ENCODE measurements around the gene IRS1. TPM values are rescaled to one million over a fixed set of nuclear protein-coding genes. Genes with fewer than 3 reads are reported as not detected.
A peak's percentile ranks its signal among the peaks of the same experiment; 100 is the strongest.

IRS1 gene
- total and polyA plus RNA-seq, 4 donors = 3.1 to 36.7 (median 7.9) TPM

- Histone ChIP-seq H3K36me3 (ENCODE audit: control insufficient read depth in 4 of 4, insufficient read depth in 4 of 4, low read length in 4 of 4) (no peaks in the 10 kb centered on the region), H3K9me3 (ENCODE audit: control insufficient read depth in 4 of 4, insufficient read depth in 3 of 4, low read length in 3 of 4) (no peaks in the 10 kb centered on the region), H3K27me3 (ENCODE audit: control insufficient read depth in 3 of 3, insufficient read depth in 3 of 3, low read length in 2 of 3) (no peaks in the 10 kb centered on the region), H3K4me3 (no peak overlapping the region), H3K4me1 (ENCODE audit: control insufficient read depth in 5 of 5, insufficient read depth in 5 of 5, low read length in 5 of 5) (peaks cover 0 to 62% (median 19%) of the 10 kb centered on the region in 5 donors), H3K27ac (ENCODE audit: low read depth in 1 of 2, low read length in 1 of 2) (peak overlapping the region in 1 of 2 donors; percentile 81), H3K9ac (ENCODE audit: insufficient read depth in 1 of 2, low read length in 2 of 2) (peak overlapping the region in 1 of 2 donors; percentile 69)
- peak in 2 of 3 donors; percentile 88 to 90 for DNase-seq
- ATAC-seq (ENCODE audit: insufficient read depth, low FRiP score) = no peak
- WGBS, 2 donors = 56 to 63% methylated on average over 8 of the region's 8 CpGs
- TF ChIP-seq CTCF (IDR thresholded peaks at IDR 0.05; ENCODE audit: control extremely low read depth, extremely low read depth) = no peak
Observed at GRCh38 chr2:226754821-226755604, 44.6 kb downstream of the IRS1 start.

- Histone ChIP-seq H3K36me3 (ENCODE audit: control insufficient read depth in 4 of 4, insufficient read depth in 4 of 4, low read length in 4 of 4) (peaks cover 0 to under 1% (median under 1%) of the 10 kb centered on the region in 4 donors), H3K27ac (ENCODE audit: low read depth in 1 of 2, low read length in 1 of 2) (peak overlapping the region in 1 of 2 donors; percentile 12), H3K9ac (ENCODE audit: insufficient read depth in 1 of 2, low read length in 2 of 2) (no peak overlapping the region), H3K4me3 (no peak overlapping the region), H3K9me3 (ENCODE audit: control insufficient read depth in 4 of 4, insufficient read depth in 3 of 4, low read length in 3 of 4) (no peaks in the 10 kb centered on the region), H3K27me3 (ENCODE audit: control insufficient read depth in 3 of 3, insufficient read depth in 3 of 3, low read length in 2 of 3) (no peaks in the 10 kb centered on the region), H3K4me1 (ENCODE audit: control insufficient read depth in 5 of 5, insufficient read depth in 5 of 5, low read length in 5 of 5) (peaks cover 0 to 42% (median 14%) of the 10 kb centered on the region in 5 donors)
- no peak for DNase-seq
- 94 to 95% methylated on average over 4 of the region's 4 CpGs for whole genome bisulfite sequencing, 2 donors
- TF ChIP-seq CTCF (IDR thresholded peaks at IDR 0.05; ENCODE audit: control extremely low read depth, extremely low read depth) = no peak
- no peak for ATAC-seq (ENCODE audit: insufficient read depth, low FRiP score)
Observed at GRCh38 chr2:226752887-226753286, 46.7 kb downstream of the IRS1 start.

- no peak overlapping the region for H3K27ac ChIP-seq (ENCODE audit: low read depth in 1 of 2, low read length in 1 of 2)
- H3K9me3 ChIP-seq (ENCODE audit: control insufficient read depth in 4 of 4, insufficient read depth in 3 of 4, low read length in 3 of 4) = no peaks in the 10 kb centered on the region
- H3K4me1 ChIP-seq (ENCODE audit: control insufficient read depth in 5 of 5, insufficient read depth in 5 of 5, low read length in 5 of 5) = peaks cover 1 to 22% (median 15%) of the 10 kb centered on the region in 5 donors
- H3K36me3 ChIP-seq (ENCODE audit: control insufficient read depth in 4 of 4, insufficient read depth in 4 of 4, low read length in 4 of 4) = peaks cover 0 to 9% (median 4%) of the 10 kb centered on the region in 4 donors
- no peak for TF ChIP-seq CTCF (IDR thresholded peaks at IDR 0.05; ENCODE audit: control extremely low read depth, extremely low read depth)
- H3K27me3 ChIP-seq (ENCODE audit: control insufficient read depth in 3 of 3, insufficient read depth in 3 of 3, low read length in 2 of 3) = no peaks in the 10 kb centered on the region
- 95 to 98% methylated on average over 3 of the region's 3 CpGs for WGBS, 2 donors
- DNase-seq (no peak), ATAC-seq (ENCODE audit: insufficient read depth, low FRiP score) (no peak)
- no peak overlapping the region for H3K4me3 ChIP-seq
- no peak overlapping the region for H3K9ac ChIP-seq (ENCODE audit: insufficient read depth in 1 of 2, low read length in 2 of 2)
Observed at GRCh38 chr2:226747288-226747687, 52.3 kb downstream of the IRS1 start.

All from lung (tissue), 12 donors.